Ishikawa (cell line): ENCODE measurements around the gene ASAP3.

ENCODE experiments used
- CEBPB ChIP-seq: IDR thresholded peaks from 2 replicates; pipeline ENCODE4 v1.6.1; 2012
- CREB1 ChIP-seq: IDR thresholded peaks from 2 replicates; pipeline ENCODE4 v1.6.1; 2012; ENCODE audit warnings: low read depth
- EGR1 ChIP-seq: IDR thresholded peaks from 2 replicates; pipeline ENCODE4 v1.6.1; 2012
- EP300 ChIP-seq: IDR thresholded peaks from 2 replicates; pipeline ENCODE4 v1.6.1; 2012; ENCODE audit warnings: borderline replicate concordance
- FOXM1 ChIP-seq: IDR thresholded peaks from 2 replicates; pipeline ENCODE4 v1.6.1; 2012; ENCODE audit warnings: low read depth, borderline replicate concordance
- MAX ChIP-seq: IDR thresholded peaks from 2 replicates; pipeline ENCODE4 v1.6.1; 2012
- NFIC ChIP-seq: IDR thresholded peaks from 2 replicates; pipeline ENCODE4 v1.6.1; 2012
- RAD21 ChIP-seq: IDR thresholded peaks from 2 replicates; pipeline ENCODE4 v1.6.1; 2012; ENCODE audit warnings: low read depth
- TAF1 ChIP-seq: IDR thresholded peaks from 2 replicates; pipeline ENCODE4 v1.6.1; 2012; ENCODE audit warnings: low read depth, mild to moderate bottlenecking
- TCF12 ChIP-seq: IDR thresholded peaks from 2 replicates; pipeline ENCODE4 v1.6.1; 2012; ENCODE audit warnings: low read depth
- TEAD4 ChIP-seq: IDR thresholded peaks from 2 replicates; pipeline ENCODE4 v1.6.1; 2012
- YY1 ChIP-seq: IDR thresholded peaks from 2 replicates; pipeline ENCODE4 v1.6.1; 2012; ENCODE audit warnings: low read depth
- ZBTB7A ChIP-seq: IDR thresholded peaks from 2 replicates; pipeline ENCODE4 v1.6.1; 2012; ENCODE audit warnings: low read depth
- TF ChIP-seq, protein P1 (sequence below): IDR thresholded peaks from 2 replicates; pipeline ENCODE4 v1.6.1; 2012
- TF ChIP-seq, protein P2 (sequence below): IDR thresholded peaks from 2 replicates; pipeline ENCODE4 v1.6.1; 2012; ENCODE audit warnings: low read depth, mild to moderate bottlenecking

Gene ASAP3

GRCh38 chr1:23522244-23522982 lies 38.4 kb upstream of the ASAP3 start:
- TF ChIP-seq TEAD4 (no peak), FOXM1 (no peak), CEBPB (no peak), YY1 (no peak), EP300 (no peak), MAX (no peak)
- TF ChIP-seq, protein P1, sequence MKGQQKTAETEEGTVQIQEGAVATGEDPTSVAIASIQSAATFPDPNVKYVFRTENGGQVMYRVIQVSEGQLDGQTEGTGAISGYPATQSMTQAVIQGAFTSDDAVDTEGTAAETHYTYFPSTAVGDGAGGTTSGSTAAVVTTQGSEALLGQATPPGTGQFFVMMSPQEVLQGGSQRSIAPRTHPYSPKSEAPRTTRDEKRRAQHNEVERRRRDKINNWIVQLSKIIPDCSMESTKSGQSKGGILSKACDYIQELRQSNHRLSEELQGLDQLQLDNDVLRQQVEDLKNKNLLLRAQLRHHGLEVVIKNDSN, result no peak

DNA sequence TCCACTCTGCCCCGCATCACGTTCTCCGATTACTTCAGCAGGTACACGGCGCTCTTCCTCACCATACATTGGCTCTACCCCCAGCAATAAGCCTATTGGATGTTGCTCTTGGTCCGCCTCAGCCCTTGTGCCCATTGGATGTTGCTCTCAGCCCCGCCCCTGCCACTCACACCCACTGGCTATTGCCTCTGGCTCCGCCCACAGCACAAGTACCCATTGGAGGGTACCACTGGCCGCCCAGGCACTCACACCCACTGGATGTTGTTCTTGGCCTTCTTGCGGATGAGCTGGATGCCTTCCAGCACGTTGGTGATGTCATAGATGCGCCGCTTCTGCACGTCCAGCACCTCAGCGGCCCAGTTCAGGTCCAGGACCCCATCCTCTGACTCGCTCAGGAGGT lies 37.6 kb upstream of the ASAP3 start:
- TF ChIP-seq NFIC (no peak), RAD21 (no peak), ZBTB7A (no peak), TEAD4 (no peak), TCF12 (no peak), FOXM1 (no peak), TAF1 (no peak), MAX (no peak), EP300 (no peak), CREB1 (no peak), CEBPB (no peak)
- TF ChIP-seq, protein P1, result no peak

DNA sequence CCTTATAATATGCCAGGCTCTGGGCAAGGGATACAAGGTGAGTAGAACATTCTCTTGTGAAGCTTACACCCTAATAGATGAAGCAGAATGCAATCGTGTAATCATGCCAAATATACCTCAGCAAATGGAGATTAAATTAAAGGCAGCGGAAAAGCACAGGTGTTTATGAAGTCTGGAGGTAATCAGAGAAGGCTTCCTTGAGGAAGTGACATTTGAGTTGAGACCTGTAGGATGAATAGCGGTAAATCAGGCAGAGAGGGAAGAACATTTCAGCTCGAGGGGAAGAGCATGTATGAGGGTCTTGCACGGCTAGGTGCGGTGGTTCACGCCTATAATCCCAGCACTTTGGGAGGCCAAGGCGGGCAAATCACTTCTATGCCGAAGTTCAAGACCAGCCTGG lies 33.6 kb upstream of the ASAP3 start:
- TF ChIP-seq RAD21 (no peak), EGR1 (no peak), EP300 (no peak), TEAD4 (no peak), TCF12 (no peak), TAF1 (no peak), NFIC (no peak), MAX (no peak), YY1 (no peak), ZBTB7A (no peak), CEBPB (no peak), CREB1 (no peak), FOXM1 (no peak)
- TF ChIP-seq, protein P2, sequence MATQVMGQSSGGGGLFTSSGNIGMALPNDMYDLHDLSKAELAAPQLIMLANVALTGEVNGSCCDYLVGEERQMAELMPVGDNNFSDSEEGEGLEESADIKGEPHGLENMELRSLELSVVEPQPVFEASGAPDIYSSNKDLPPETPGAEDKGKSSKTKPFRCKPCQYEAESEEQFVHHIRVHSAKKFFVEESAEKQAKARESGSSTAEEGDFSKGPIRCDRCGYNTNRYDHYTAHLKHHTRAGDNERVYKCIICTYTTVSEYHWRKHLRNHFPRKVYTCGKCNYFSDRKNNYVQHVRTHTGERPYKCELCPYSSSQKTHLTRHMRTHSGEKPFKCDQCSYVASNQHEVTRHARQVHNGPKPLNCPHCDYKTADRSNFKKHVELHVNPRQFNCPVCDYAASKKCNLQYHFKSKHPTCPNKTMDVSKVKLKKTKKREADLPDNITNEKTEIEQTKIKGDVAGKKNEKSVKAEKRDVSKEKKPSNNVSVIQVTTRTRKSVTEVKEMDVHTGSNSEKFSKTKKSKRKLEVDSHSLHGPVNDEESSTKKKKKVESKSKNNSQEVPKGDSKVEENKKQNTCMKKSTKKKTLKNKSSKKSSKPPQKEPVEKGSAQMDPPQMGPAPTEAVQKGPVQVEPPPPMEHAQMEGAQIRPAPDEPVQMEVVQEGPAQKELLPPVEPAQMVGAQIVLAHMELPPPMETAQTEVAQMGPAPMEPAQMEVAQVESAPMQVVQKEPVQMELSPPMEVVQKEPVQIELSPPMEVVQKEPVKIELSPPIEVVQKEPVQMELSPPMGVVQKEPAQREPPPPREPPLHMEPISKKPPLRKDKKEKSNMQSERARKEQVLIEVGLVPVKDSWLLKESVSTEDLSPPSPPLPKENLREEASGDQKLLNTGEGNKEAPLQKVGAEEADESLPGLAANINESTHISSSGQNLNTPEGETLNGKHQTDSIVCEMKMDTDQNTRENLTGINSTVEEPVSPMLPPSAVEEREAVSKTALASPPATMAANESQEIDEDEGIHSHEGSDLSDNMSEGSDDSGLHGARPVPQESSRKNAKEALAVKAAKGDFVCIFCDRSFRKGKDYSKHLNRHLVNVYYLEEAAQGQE, result no peak
- TF ChIP-seq, protein P1, result no peak

- no peak for TF ChIP-seq TCF12
- no peak for TF ChIP-seq EP300
- no peak for TF ChIP-seq NFIC
- TF ChIP-seq YY1, result no peak
- no peak for TF ChIP-seq ZBTB7A
- TF ChIP-seq RAD21, result no peak
- no peak for TF ChIP-seq EGR1
- no peak for TF ChIP-seq TEAD4
- TF ChIP-seq CEBPB, result no peak
- TF ChIP-seq, protein P2, result no peak
- TF ChIP-seq FOXM1, result no peak
- TF ChIP-seq, protein P1, result no peak
- TF ChIP-seq TAF1, result no peak
- TF ChIP-seq MAX, result no peak
- TF ChIP-seq CREB1, result no peak
Measured at GRCh38 chr1:23515905-23516304, 31.9 kb upstream of the ASAP3 start.

DNA sequence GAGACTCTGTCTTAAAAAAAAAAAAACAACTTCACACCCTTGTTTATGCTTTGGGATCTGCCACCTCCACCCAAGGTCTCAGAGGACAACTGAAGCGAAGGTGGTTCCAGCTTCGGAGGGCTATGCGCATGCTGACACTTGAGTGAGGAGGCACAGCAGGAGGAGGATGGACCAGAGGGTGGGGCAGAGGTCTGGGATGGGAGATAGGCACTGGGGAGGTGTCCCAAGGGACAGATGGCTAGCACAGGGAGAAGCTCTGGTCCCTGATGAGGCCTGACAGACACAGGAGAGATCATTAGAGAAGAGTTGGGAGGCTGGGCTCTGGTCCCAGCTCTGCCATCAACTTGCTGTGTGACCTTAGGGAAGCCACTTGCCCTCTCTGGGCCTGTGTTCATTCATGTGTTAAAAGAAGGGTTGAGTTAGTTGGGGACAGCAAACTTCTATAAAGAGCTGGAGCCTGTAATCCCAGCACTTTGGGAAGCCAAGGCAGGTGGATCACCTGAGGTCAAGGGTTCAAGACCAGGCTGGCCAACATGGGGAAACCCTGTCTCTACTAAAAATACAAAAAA lies 30.2 kb upstream of the ASAP3 start:
- TF ChIP-seq, protein P1, result no peak
- no peak for TF ChIP-seq YY1
- TF ChIP-seq EGR1, result no peak
- TF ChIP-seq RAD21, result no peak
- no peak for TF ChIP-seq ZBTB7A
- TF ChIP-seq, protein P2, result no peak
- TF ChIP-seq TEAD4, result no peak
- no peak for TF ChIP-seq FOXM1
- no peak for TF ChIP-seq EP300
